ENCODE results near the gene INSC.

INSC gene

GRCh38 chr11:15201586-15201985 lies 86.9 kb downstream of the INSC start:
- H3K27ac Mint-ChIP-seq, result no peak overlapping the region
- DNase-seq, result no peak
- no peak for ATAC-seq
- no peaks in the 10 kb centered on the region for H3K9me3 Mint-ChIP-seq
- no peaks in the 10 kb centered on the region for H3K4me1 Mint-ChIP-seq
- H3K4me3 Mint-ChIP-seq, result no peak overlapping the region
- H3K27me3 Mint-ChIP-seq, result peaks cover 17% of the 10 kb centered on the region

- H3K27me3 Mint-ChIP-seq, result peaks cover 20% of the 10 kb centered on the region
- no peak overlapping the region for H3K4me3 Mint-ChIP-seq
- DNase-seq (no peak), ATAC-seq (no peak)
- H3K4me1 Mint-ChIP-seq, result no peaks in the 10 kb centered on the region
- peak overlapping the region in 1 of 2 donors; percentile 90 for H3K27ac Mint-ChIP-seq
- H3K9me3 Mint-ChIP-seq, result no peaks in the 10 kb centered on the region
Measured at GRCh38 chr11:15202626-15203025, 87.9 kb downstream of the INSC start.

GRCh38 chr11:15204711-15205110 lies 90.0 kb downstream of the INSC start:
- H3K4me3 Mint-ChIP-seq, result no peak overlapping the region
- no peak for DNase-seq

GRCh38 chr11:15206791-15207190 lies 92.1 kb downstream of the INSC start:
- H3K27ac Mint-ChIP-seq, result no peak overlapping the region
- ATAC-seq (no peak), DNase-seq (no peak)
- H3K9me3 Mint-ChIP-seq, result no peaks in the 10 kb centered on the region
- H3K4me1 Mint-ChIP-seq, result no peaks in the 10 kb centered on the region
- H3K4me3 Mint-ChIP-seq, result no peak overlapping the region
- peaks cover 12% of the 10 kb centered on the region for H3K27me3 Mint-ChIP-seq

More at GRCh38 chr11:15204711-15205110, 90.0 kb downstream of the INSC start:
- no peak for ATAC-seq
- peaks cover 12% of the 10 kb centered on the region for H3K27me3 Mint-ChIP-seq
- no peak overlapping the region for H3K27ac Mint-ChIP-seq
- no peaks in the 10 kb centered on the region for H3K4me1 Mint-ChIP-seq
- H3K9me3 Mint-ChIP-seq, result no peaks in the 10 kb centered on the region

GRCh38 chr11:15208378-15209222 lies 93.9 kb downstream of the INSC start:
- Mint-ChIP-seq H3K9me3 (no peaks in the 10 kb centered on the region), H3K4me3 (no peak overlapping the region), H3K27me3 (peaks cover 12% of the 10 kb centered on the region), H3K4me1 (no peaks in the 10 kb centered on the region), H3K27ac (no peak overlapping the region)
- DNase-seq, result peak; percentile 76 to 78
- ATAC-seq, result peak; percentile 91

GRCh38 chr11:15212876-15213275 lies 98.2 kb downstream of the INSC start:
- ATAC-seq, result no peak
- DNase-seq, result no peak
- Mint-ChIP-seq H3K27ac (no peak overlapping the region), H3K27me3 (no peaks in the 10 kb centered on the region), H3K9me3 (no peaks in the 10 kb centered on the region), H3K4me1 (no peaks in the 10 kb centered on the region), H3K4me3 (no peak overlapping the region)

- Mint-ChIP-seq H3K9me3 (no peaks in the 10 kb centered on the region), H3K27ac (no peak overlapping the region), H3K27me3 (no peaks in the 10 kb centered on the region), H3K4me3 (no peak overlapping the region), H3K4me1 (no peaks in the 10 kb centered on the region)
- DNase-seq (no peak), ATAC-seq (no peak)
Measured at GRCh38 chr11:15213471-15214231, 98.9 kb downstream of the INSC start.

GRCh38 chr11:15215005-15215404 lies 100.3 kb downstream of the INSC start:
- Mint-ChIP-seq H3K9me3 (no peaks in the 10 kb centered on the region), H3K4me3 (no peak overlapping the region)

GRCh38 chr11:15216678-15217077 lies 102.0 kb downstream of the INSC start:
- ATAC-seq (no peak), DNase-seq (no peak)
- Mint-ChIP-seq H3K4me3 (no peak overlapping the region), H3K4me1 (no peaks in the 10 kb centered on the region), H3K9me3 (no peaks in the 10 kb centered on the region), H3K27me3 (no peaks in the 10 kb centered on the region), H3K27ac (no peak overlapping the region)

More at GRCh38 chr11:15215005-15215404, 100.3 kb downstream of the INSC start:
- DNase-seq (no peak), ATAC-seq (no peak)
- Mint-ChIP-seq H3K27me3 (no peaks in the 10 kb centered on the region), H3K4me1 (no peaks in the 10 kb centered on the region), H3K27ac (no peak overlapping the region)

GRCh38 chr11:15217416-15217815 lies 102.7 kb downstream of the INSC start:
- DNase-seq (no peak), ATAC-seq (no peak)
- Mint-ChIP-seq H3K9me3 (no peaks in the 10 kb centered on the region), H3K4me1 (no peaks in the 10 kb centered on the region), H3K27me3 (no peaks in the 10 kb centered on the region), H3K4me3 (no peak overlapping the region), H3K27ac (no peak overlapping the region)

- H3K4me3 Mint-ChIP-seq, result no peak overlapping the region
- no peaks in the 10 kb centered on the region for H3K9me3 Mint-ChIP-seq
- ATAC-seq, result no peak
- no peaks in the 10 kb centered on the region for H3K4me1 Mint-ChIP-seq
- DNase-seq, result no peak
- no peak overlapping the region for H3K27ac Mint-ChIP-seq
- no peaks in the 10 kb centered on the region for H3K27me3 Mint-ChIP-seq
Measured at GRCh38 chr11:15222777-15223176, 108.1 kb downstream of the INSC start.

GRCh38 chr11:15223318-15223717 lies 108.6 kb downstream of the INSC start:
- no peak for ATAC-seq
- Mint-ChIP-seq H3K27me3 (no peaks in the 10 kb centered on the region), H3K4me3 (no peak overlapping the region), H3K4me1 (no peaks in the 10 kb centered on the region), H3K9me3 (no peaks in the 10 kb centered on the region), H3K27ac (no peak overlapping the region)
- DNase-seq, result no peak

GRCh38 chr11:15224466-15224865 lies 109.7 kb downstream of the INSC start:
- H3K27me3 Mint-ChIP-seq, result no peaks in the 10 kb centered on the region
- no peaks in the 10 kb centered on the region for H3K4me1 Mint-ChIP-seq
- H3K27ac Mint-ChIP-seq, result no peak overlapping the region
- no peaks in the 10 kb centered on the region for H3K9me3 Mint-ChIP-seq
- DNase-seq (no peak), ATAC-seq (no peak)
- H3K4me3 Mint-ChIP-seq, result no peak overlapping the region

GRCh38 chr11:15227011-15227410 lies 112.3 kb downstream of the INSC start:
- H3K27me3 Mint-ChIP-seq, result no peaks in the 10 kb centered on the region
- H3K4me1 Mint-ChIP-seq, result no peaks in the 10 kb centered on the region
- ATAC-seq, result no peak
- no peaks in the 10 kb centered on the region for H3K9me3 Mint-ChIP-seq
- no peak overlapping the region for H3K4me3 Mint-ChIP-seq
- H3K27ac Mint-ChIP-seq, result no peak overlapping the region
- no peak for DNase-seq

- no peaks in the 10 kb centered on the region for H3K9me3 Mint-ChIP-seq
- H3K27ac Mint-ChIP-seq, result no peak overlapping the region
- DNase-seq, result no peak
- no peaks in the 10 kb centered on the region for H3K27me3 Mint-ChIP-seq
- ATAC-seq, result no peak
- no peak overlapping the region for H3K4me3 Mint-ChIP-seq
- H3K4me1 Mint-ChIP-seq, result no peaks in the 10 kb centered on the region
Measured at GRCh38 chr11:15228331-15228849, 113.7 kb downstream of the INSC start.

GRCh38 chr11:15229069-15229468 lies 114.3 kb downstream of the INSC start:
- no peaks in the 10 kb centered on the region for H3K4me1 Mint-ChIP-seq
- DNase-seq, result no peak

More at GRCh38 chr11:15229069-15229468, 114.3 kb downstream of the INSC start:
- Mint-ChIP-seq H3K27ac (no peak overlapping the region), H3K4me3 (no peak overlapping the region), H3K27me3 (no peaks in the 10 kb centered on the region), H3K9me3 (no peaks in the 10 kb centered on the region)
- ATAC-seq, result no peak
